Germinal center (tissue), 1 donor: ENCODE results near the gene BHLHE23.
A peak's percentile ranks its signal among the peaks of the same experiment; 100 is the strongest.

Source experiments
- DNase-seq: peaks from one replicate; pipeline ENCODE4 v3.0.0; 2012; ENCODE audit warnings: mixed read lengths, low spot score

Gene BHLHE23

GRCh38 chr20:63009045-63009961 is 2.5 kb upstream of the BHLHE23 start:
- DNase-seq, result peak; percentile 92

GRCh38 chr20:63008541-63009044 is 1.8 kb upstream of the BHLHE23 start:
- DNase-seq, result no peak

- no peak for DNase-seq
Measured at GRCh38 chr20:63007646-63008488, 1.1 kb upstream of the BHLHE23 start.

- no peak for DNase-seq
Measured at GRCh38 chr20:63007360-63007645, 539 bp upstream of the BHLHE23 start.

- DNase-seq, result no peak
Measured at GRCh38 chr20:63005862-63006539, 763 bp downstream of the BHLHE23 start.

- no peak for DNase-seq
Measured at GRCh38 chr20:63005365-63005861, 1.4 kb downstream of the BHLHE23 start.

- DNase-seq, result no peak
Measured at GRCh38 chr20:63004607-63005364, 2.0 kb downstream of the BHLHE23 start.

- no peak for DNase-seq
Measured at GRCh38 chr20:63003546-63003945, 3.2 kb downstream of the BHLHE23 start.

- no peak for DNase-seq
Measured at GRCh38 chr20:63002511-63002910, 4.3 kb downstream of the BHLHE23 start.

- no peak for DNase-seq
Measured at GRCh38 chr20:63000958-63001357, 5.8 kb downstream of the BHLHE23 start.

GRCh38 chr20:63000036-63000435 is 6.7 kb downstream of the BHLHE23 start:
- DNase-seq, result no peak

- DNase-seq, result no peak
Measured at GRCh38 chr20:62999580-62999979, 7.2 kb downstream of the BHLHE23 start.

- DNase-seq, result no peak
Measured at GRCh38 chr20:62998449-62998848, 8.3 kb downstream of the BHLHE23 start.

GRCh38 chr20:62997417-62998035 is 9.2 kb downstream of the BHLHE23 start:
- DNase-seq, result no peak

- DNase-seq, result no peak
Measured at GRCh38 chr20:62996596-62996982, 10.2 kb downstream of the BHLHE23 start.

GRCh38 chr20:62995898-62996595 is 10.7 kb downstream of the BHLHE23 start:
- DNase-seq, result no peak

GRCh38 chr20:62995481-62995880 is 11.3 kb downstream of the BHLHE23 start:
- DNase-seq, result no peak

- DNase-seq, result no peak
Measured at GRCh38 chr20:62994869-62995281, 11.9 kb downstream of the BHLHE23 start.

GRCh38 chr20:62993856-62994494 is 12.8 kb downstream of the BHLHE23 start:
- DNase-seq, result no peak

GRCh38 chr20:62991863-62992262 is 14.9 kb downstream of the BHLHE23 start:
- DNase-seq, result no peak
